GM23248 (cell line): ENCODE data around the gene TMEM37. TPM values are rescaled to one million over a fixed set of nuclear protein-coding genes. Genes with fewer than 3 reads are reported as not detected.

Source experiments
- DNase-seq: peaks from one replicate; pipeline ENCODE4 v3.0.0-alpha.2; 2015
- H2AFZ ChIP-seq: fragments of 200-600 bp; sonication (generic); 2 replicates; pipeline ENCODE4 v1.6.1; 2016; ENCODE audit warnings: antibody characterized with exemption
- H3F3A ChIP-seq: fragments of 200-600 bp; sonication (generic); 2 replicates; pipeline ENCODE4 v1.6.1; 2016; ENCODE audit warnings: mild to moderate bottlenecking, antibody characterized with exemption, mixed run types; ENCODE audit not compliant: insufficient read depth
- H3K27ac ChIP-seq: fragments of 200-600 bp; sonication (generic); 2 replicates; pipeline ENCODE4 v1.5.1; 2016; ENCODE audit warnings: mild to moderate bottlenecking
- H3K27me3 ChIP-seq: fragments of 200-600 bp; sonication (generic); replicated peaks from 2 replicates; pipeline ENCODE4 v1.6.1; 2016; ENCODE audit warnings: mild to moderate bottlenecking; ENCODE audit not compliant: insufficient read depth
- H3K36me3 ChIP-seq: fragments of 200-600 bp; sonication (generic); 2 replicates; pipeline ENCODE4 v1.6.1; 2016; ENCODE audit warnings: low read depth, mild to moderate bottlenecking
- H3K4me1 ChIP-seq: fragments of 200-600 bp; sonication (generic); 2 replicates; pipeline ENCODE4 v1.6.1; 2016; ENCODE audit warnings: mild to moderate bottlenecking; ENCODE audit not compliant: insufficient read depth
- H3K4me2 ChIP-seq: fragments of 200-600 bp; sonication (generic); one replicate; pipeline ENCODE4 v1.6.1; 2016; ENCODE audit warnings: mild to moderate bottlenecking; ENCODE audit not compliant: unreplicated experiment
- H3K4me3 ChIP-seq: fragments of 200-600 bp; sonication (generic); 2 replicates; pipeline ENCODE4 v1.5.1; 2016; ENCODE audit warnings: mild to moderate bottlenecking
- H3K79me2 ChIP-seq: fragments of 200-600 bp; sonication (generic); 2 replicates; pipeline ENCODE4 v1.6.1; 2016; ENCODE audit warnings: mild to moderate bottlenecking; ENCODE audit not compliant: insufficient read depth
- H3K9ac ChIP-seq: fragments of 200-600 bp; sonication (generic); 2 replicates; pipeline ENCODE4 v1.6.1; 2016; ENCODE audit warnings: mild to moderate bottlenecking
- H3K9me2 ChIP-seq: fragments of 200-600 bp; sonication (generic); 2 replicates; pipeline ENCODE4 v1.6.1; 2016; ENCODE audit warnings: mixed run types, mild to moderate bottlenecking, moderate library complexity; ENCODE audit not compliant: insufficient read depth
- H3K9me3 ChIP-seq: fragments of 200-600 bp; sonication (generic); one replicate; pipeline ENCODE4 v1.6.1; 2017; ENCODE audit warnings: low read depth
- H4K20me1 ChIP-seq: fragments of 200-600 bp; sonication (generic); 2 replicates; pipeline ENCODE4 v1.6.0; 2016; ENCODE audit not compliant: insufficient read depth
- EZH2 ChIP-seq: fragments of 200-600 bp; sonication (generic); IDR thresholded peaks from 2 replicates; pipeline ENCODE4 v1.6.1; 2018; ENCODE audit warnings: antibody characterized with exemption, mild to moderate bottlenecking; ENCODE audit not compliant: insufficient read depth, poor library complexity, severe bottlenecking
- EZH2phosphoT487 ChIP-seq: fragments of 200-600 bp; sonication (generic); IDR thresholded peaks from 2 replicates; pipeline ENCODE4 v1.6.1; 2018; ENCODE audit warnings: antibody characterized with exemption, moderate library complexity, mild to moderate bottlenecking, low read depth; ENCODE audit not compliant: insufficient read depth
- WGBS, 2 experiments: methylation state at CpG; one replicate each; pipeline ENCODE4 v1.1.6; 2015 to 2017; ENCODE audit warnings: low lambda C conversion rate in 2 of 2, low coverage in 1 of 2; ENCODE audit errors: missing lambda C conversion rate in 2 of 2; 5-methylcytosine and 5-hydroxymethylcytosine counted together
- in situ Hi-C: fragments of 300-500 bp; cut with MboI; formaldehyde crosslinking; loops from 2 replicates; pipeline ENCODE4 v1.15.0; 2020
- polyA plus RNA-seq: library from polyadenylated mRNA; unstranded; fragments of >200 nt; fragmentation: Nextera tagmentation; extraction: Ambion mirVana; gene quantifications from 2 replicates; pipeline ENCODE4 v1.2.1, GENCODE V29; 2016
- total RNA-seq: library from RNA; depleted of rRNA; stranded (reverse); fragments of >200 nt; shearing (Covaris generic); gene quantifications from 2 replicates; pipeline ENCODE4 v1.2.3, GENCODE V29; 2014

The TMEM37 gene
- total and polyA plus RNA-seq, 2 experiments from 2014 or later, result 0.53 TPM; not detected in 1

GRCh38 chr2:119415630-119416029 is 16.0 kb upstream of the TMEM37 start:
- Histone ChIP-seq H3K4me1 (peaks cover 10% of the 10 kb centered on the region), H3K9ac (no peak overlapping the region), H3K4me2 (no peak overlapping the region), H3K4me3 (no peak overlapping the region), H3K9me2 (no peaks in the 10 kb centered on the region), H3K36me3 (no peaks in the 10 kb centered on the region), H3K27ac (no peak overlapping the region), H3K9me3 (no peaks in the 10 kb centered on the region), H2AFZ (no peak overlapping the region), H3K27me3 (peaks cover 6% of the 10 kb centered on the region; the same call in 1 of the 2 replicates), H3F3A (peaks cover 4% of the 10 kb centered on the region; the same call in 1 of the 2 replicates), H3K79me2 (no peaks in the 10 kb centered on the region), H4K20me1 (no peaks in the 10 kb centered on the region)
- in situ Hi-C loops, result no loop called here
- 73 to 86% methylated on average over 1 of the region's 1 CpG for WGBS, 2 experiments
- DNase-seq, result no peak
- no peak for TF ChIP-seq EZH2phosphoT487
- no peak for TF ChIP-seq EZH2

GRCh38 chr2:119416299-119416923 is 15.2 kb upstream of the TMEM37 start:
- peaks cover 10% of the 10 kb centered on the region for H3K4me1 ChIP-seq
- no peak overlapping the region for H2AFZ ChIP-seq
- H3K4me2 ChIP-seq, result no peak overlapping the region
- in situ Hi-C loops, result no loop called here
- H3K79me2 ChIP-seq, result no peaks in the 10 kb centered on the region
- H3F3A ChIP-seq, result peaks cover 4% of the 10 kb centered on the region; the same call in 1 of the 2 replicates
- 63 to 65% methylated on average over 4 of the region's 4 CpGs for WGBS, 2 experiments
- TF ChIP-seq EZH2phosphoT487, result no peak
- H3K36me3 ChIP-seq, result no peaks in the 10 kb centered on the region
- DNase-seq, result no peak
- H3K27ac ChIP-seq, result no peak overlapping the region
- no peaks in the 10 kb centered on the region for H4K20me1 ChIP-seq
- no peaks in the 10 kb centered on the region for H3K9me3 ChIP-seq
- 0 out of 2 replicates have a peak, but pooled peaks cover under 1% of the 10 kb centered on the region for H3K27me3 ChIP-seq
- no peak overlapping the region for H3K9ac ChIP-seq
- H3K4me3 ChIP-seq, result no peak overlapping the region
- no peaks in the 10 kb centered on the region for H3K9me2 ChIP-seq

GRCh38 chr2:119417908-119418307 is 13.7 kb upstream of the TMEM37 start:
- 87 to 92% methylated on average over 6 of the region's 6 CpGs for WGBS, 2 experiments
- H3K4me3 ChIP-seq, result no peak overlapping the region
- H3F3A ChIP-seq, result peaks cover 4% of the 10 kb centered on the region; the same call in 1 of the 2 replicates
- H3K9ac ChIP-seq, result no peak overlapping the region
- H2AFZ ChIP-seq, result no peak overlapping the region
- no peaks in the 10 kb centered on the region for H3K9me3 ChIP-seq
- H3K27ac ChIP-seq, result no peak overlapping the region
- H3K27me3 ChIP-seq, result no peaks in the 10 kb centered on the region
- TF ChIP-seq EZH2 (no peak), EZH2phosphoT487 (no peak)
- H3K36me3 ChIP-seq, result no peaks in the 10 kb centered on the region
- no peaks in the 10 kb centered on the region for H3K9me2 ChIP-seq
- no peak overlapping the region for H3K4me2 ChIP-seq
- in situ Hi-C loops, result no loop called here
- H3K79me2 ChIP-seq, result no peaks in the 10 kb centered on the region
- no peak for DNase-seq
- no peaks in the 10 kb centered on the region for H4K20me1 ChIP-seq
- peaks cover 10% of the 10 kb centered on the region for H3K4me1 ChIP-seq

GRCh38 chr2:119419065-119419464 is 12.6 kb upstream of the TMEM37 start:
- in situ Hi-C loops, result no loop called here
- Histone ChIP-seq H3K79me2 (no peaks in the 10 kb centered on the region), H3K4me2 (no peak overlapping the region), H4K20me1 (no peaks in the 10 kb centered on the region), H3K4me3 (no peak overlapping the region; the same call in 1 of the 2 replicates), H3F3A (peaks cover 4% of the 10 kb centered on the region; the same call in 1 of the 2 replicates), H3K9me3 (no peaks in the 10 kb centered on the region), H2AFZ (no peak overlapping the region), H3K9me2 (no peaks in the 10 kb centered on the region), H3K27me3 (no peaks in the 10 kb centered on the region), H3K4me1 (peaks cover 10% of the 10 kb centered on the region), H3K27ac (no peak overlapping the region), H3K9ac (no peak overlapping the region), H3K36me3 (no peaks in the 10 kb centered on the region)
- peak; percentile 74 for DNase-seq
- WGBS, 2 experiments, result 68 to 73% methylated on average over 1 of the region's 1 CpG
- TF ChIP-seq EZH2, result no peak
- TF ChIP-seq EZH2phosphoT487, result no peak
